Fibroblast of lung (primary cell): ENCODE data around the gene EYS.

ENCODE experiments used
- EZH2 ChIP-seq: IDR thresholded peaks from 2 replicates; pipeline ENCODE4 v1.5.1; 2012; ENCODE audit warnings: low read length, control low read depth, mild to moderate bottlenecking; ENCODE audit errors: missing control alignments
- TF ChIP-seq, protein P1 (sequence below), 2 donors: IDR thresholded peaks in 1 of 2; conservative IDR thresholded peaks in 1 of 2; 1 replicate in 1 of 2; 2 replicates in 1 of 2; pipeline ENCODE4 v1.5.1; 2011 to 2012; ENCODE audit warnings: low read length in 2 of 2, control low read depth in 1 of 2, inconsistent platforms in 1 of 2, low read depth in 1 of 2, mild to moderate bottlenecking in 1 of 2

DNA sequence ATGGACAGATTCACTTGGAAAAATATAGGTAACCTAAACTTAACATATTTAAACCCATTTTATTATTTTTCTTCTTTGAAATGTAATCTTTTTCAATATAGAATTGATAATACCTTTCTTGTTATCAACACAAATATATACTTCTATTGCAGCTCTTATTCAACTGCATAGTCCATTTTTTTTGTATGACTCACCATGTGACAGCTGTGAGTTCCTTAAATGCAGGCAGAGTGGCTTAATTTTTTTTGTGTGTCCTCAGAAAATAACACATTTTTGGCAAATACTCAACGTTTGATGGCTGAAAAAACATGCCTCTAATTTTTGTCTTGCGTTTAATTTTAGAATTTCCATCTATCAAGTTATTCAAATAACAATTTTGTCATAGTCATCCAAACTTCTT, 1616.7 kb downstream of the EYS start:
- no peak for TF ChIP-seq EZH2
- TF ChIP-seq, protein P1, sequence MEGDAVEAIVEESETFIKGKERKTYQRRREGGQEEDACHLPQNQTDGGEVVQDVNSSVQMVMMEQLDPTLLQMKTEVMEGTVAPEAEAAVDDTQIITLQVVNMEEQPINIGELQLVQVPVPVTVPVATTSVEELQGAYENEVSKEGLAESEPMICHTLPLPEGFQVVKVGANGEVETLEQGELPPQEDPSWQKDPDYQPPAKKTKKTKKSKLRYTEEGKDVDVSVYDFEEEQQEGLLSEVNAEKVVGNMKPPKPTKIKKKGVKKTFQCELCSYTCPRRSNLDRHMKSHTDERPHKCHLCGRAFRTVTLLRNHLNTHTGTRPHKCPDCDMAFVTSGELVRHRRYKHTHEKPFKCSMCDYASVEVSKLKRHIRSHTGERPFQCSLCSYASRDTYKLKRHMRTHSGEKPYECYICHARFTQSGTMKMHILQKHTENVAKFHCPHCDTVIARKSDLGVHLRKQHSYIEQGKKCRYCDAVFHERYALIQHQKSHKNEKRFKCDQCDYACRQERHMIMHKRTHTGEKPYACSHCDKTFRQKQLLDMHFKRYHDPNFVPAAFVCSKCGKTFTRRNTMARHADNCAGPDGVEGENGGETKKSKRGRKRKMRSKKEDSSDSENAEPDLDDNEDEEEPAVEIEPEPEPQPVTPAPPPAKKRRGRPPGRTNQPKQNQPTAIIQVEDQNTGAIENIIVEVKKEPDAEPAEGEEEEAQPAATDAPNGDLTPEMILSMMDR (conservative IDR thresholded peaks at IDR 0.05 in 1 of 2, IDR thresholded peaks at IDR 0.05 in 1 of 2; ENCODE audit: low read depth in 1 of 2, low read length in 2 of 2), result no peak
